GM21576 (cell line): ENCODE data around the gene SPOP.
"Not testable (repeated sequence)": the region's sequence is repeated elsewhere in the genome, so short reads cannot be mapped to it uniquely, and the experiment has no call there.

Experiments used
- ATAC-seq: cut with Tn5 transposase; IDR thresholded peaks from one replicate; pipeline ENCODE4 v1.9.1; 2021; ENCODE audit warnings: mild to moderate bottlenecking, moderate library complexity; ENCODE audit not compliant: unreplicated experiment

The SPOP gene

GRCh38 chr17:49696233-49696761 is 18.4 kb upstream of the SPOP start:
- ATAC-seq = no peak

GRCh38 chr17:49695698-49696232 is 17.9 kb upstream of the SPOP start:
- no peak for ATAC-seq

DNA sequence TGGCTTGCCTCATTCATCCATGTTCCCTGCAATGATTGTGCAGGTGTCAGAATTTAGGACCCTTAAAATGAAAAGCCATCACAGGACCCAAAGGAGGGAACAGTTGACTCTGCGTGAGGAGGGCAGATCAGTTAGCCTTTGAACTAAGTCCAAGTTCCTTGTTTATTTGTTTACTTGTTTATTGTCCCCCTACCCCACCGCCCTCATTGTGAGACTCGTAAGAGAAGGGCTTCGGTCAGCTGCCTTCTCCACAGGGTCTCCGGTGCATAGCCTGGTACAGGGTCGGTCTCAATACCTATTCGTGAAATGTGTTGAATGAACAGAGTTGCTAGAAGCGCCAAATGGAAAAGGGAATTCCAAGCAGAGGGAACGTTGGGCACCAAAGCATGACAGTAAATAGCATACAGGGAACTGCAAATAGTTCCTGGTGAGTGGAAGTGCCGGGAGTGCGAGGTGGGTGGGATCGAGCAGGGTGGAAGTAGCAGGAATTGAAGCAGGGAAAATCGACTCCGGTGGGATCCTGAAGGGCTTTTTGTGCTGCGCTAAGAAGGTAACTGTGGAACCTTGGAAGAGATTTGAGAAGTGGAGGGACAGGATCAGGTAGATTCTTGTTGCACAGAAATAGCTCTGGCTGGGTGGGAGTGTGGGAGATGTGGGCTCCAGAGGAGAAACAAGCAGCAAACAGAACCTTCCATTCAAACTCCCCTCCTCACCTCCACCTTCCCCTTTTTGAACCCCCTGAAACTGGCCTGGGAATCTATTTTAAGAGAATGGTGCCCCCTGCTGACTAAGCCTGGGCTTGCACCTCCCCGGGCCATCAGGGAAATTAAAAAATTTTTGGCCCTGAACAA is 17.2 kb upstream of the SPOP start:
- ATAC-seq = no peak

DNA sequence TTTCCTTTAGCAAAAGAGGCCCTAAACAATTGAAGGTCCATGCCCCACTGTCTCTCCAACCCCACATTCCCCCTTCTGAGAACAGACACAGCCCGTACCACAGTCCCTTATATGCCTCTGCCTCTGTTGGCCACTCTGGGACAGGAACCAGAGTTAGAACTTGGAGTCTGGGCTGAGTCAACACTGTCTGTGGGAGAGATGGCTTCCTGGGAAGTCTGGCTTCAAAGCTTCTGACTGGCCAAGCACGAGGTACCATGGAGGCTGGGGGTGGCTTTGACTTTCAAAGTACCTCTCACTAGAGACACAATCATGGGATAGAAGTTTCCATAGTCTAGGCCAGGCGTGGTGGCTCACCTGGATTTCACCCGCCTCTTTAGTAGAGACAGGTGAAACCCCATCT is 14.9 kb upstream of the SPOP start:
- no peak for ATAC-seq

DNA sequence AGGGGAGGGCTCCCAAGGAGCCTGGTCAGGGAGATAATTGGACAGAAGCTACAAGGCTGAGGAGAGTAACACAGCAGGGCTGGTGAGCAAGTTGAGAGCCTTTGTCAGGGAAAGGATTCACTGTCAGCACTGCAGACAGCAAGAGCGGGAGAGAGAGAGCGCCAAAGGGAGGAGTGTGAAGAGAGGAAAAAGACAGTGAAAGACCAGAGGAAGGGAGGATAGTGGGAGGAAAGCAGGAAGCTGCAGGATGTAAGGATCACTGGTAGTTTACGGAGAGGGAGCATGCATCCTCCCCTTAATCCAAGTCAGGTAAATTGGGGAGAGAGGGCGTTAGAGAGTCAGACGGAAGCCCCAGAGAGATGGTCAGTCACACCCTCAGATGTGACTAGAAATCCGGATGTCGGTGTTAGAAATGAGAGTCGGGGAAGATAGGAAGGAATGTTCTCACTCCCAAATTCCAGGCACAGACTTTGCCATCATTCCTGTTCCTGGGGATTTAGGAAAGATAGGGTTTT is 13.8 kb upstream of the SPOP start:
- no peak for ATAC-seq

DNA sequence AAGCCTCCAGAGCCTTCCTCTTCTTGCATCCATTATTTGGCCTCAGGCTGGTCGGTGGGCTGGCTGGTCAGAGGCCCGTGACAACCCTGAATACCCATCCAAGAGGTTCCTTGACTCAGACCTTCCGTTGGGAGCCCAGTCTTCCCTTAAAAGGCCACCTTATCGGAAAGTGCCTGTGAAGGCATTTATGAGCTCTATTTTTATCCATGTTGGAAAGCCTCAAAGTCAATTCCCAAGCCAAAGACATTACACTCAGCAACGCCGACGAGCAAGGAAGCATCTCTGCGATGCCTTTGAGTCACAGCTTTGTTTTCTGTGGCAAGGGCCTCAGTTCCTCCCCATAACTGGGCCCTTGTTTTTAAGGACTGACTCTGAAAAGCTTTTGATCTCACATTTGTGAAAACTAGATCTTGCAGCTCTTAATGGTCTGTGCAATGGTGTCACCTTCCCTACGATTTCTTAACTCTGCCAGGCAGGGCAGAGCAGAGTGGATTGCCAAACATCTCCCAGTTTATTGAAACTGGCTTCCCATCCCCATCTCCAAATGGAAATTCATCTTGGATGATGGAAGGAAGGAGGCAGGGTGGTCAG is 13.3 kb upstream of the SPOP start:
- no peak for ATAC-seq

- ATAC-seq = no peak
Measured at GRCh38 chr17:49690256-49690655, 12.4 kb upstream of the SPOP start.

DNA sequence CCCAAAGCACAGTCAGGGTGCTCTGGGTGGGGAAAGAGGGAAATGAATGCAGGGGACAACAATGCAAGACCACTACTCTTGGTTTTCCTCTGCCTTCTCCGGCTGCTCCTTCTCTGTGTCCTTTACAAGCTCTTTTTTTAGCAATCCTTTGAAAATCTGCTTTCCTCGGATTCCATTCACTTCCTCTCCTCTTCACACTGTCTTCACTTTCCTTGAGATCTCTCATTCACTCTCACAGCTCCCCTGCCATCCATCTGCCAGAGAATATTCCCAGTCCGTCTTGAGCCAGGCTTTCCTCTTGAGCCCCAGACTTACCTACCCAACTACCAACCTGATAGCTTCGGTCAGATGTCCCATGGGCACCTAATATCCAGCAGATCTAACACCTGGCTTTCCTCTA is 11.0 kb upstream of the SPOP start:
- no peak for ATAC-seq

- ATAC-seq = no peak
Measured at GRCh38 chr17:49687878-49688491, 10.1 kb upstream of the SPOP start.

DNA sequence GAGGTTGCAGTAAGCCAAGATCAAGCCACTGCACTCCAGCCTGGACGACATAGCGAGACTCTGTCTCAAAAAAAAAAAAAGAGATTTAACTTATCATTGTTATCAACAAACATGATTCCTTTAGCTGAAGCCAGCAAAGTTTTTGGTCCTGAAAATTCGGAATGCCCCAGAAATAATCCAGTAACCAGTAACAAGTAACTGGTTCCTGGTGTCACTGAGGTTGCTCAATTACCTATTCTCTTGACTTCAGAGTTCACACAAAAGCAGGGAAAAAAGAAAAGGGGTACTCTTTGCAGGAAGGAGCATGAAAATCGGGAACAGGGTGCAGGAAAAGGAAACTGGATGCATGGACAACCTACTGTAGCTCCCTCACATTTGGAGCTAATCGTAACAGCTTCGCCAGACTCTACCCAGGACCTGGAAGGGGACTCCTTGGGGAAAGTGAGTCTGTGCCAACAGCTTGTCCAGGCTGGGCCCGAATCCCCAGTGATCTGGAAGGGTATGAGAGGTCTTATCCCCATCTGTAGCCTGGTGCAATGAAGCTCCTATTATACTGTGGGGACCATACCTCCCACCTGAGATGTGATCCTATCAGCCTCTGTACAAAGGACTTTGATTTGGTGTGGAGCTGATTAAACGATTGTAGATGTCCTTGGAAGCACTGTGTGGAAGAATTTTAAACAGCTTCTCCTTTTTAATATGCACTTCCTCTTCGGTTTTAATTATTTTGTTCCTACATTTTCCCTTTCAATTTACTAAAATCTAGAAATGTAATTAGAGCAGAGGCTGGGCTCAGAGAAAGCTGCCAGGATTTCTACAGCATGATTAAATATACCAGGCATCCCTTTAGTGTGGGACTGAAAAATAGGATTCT is 3.4 kb upstream of the SPOP start:
- no peak for ATAC-seq

- no peak for ATAC-seq
Measured at GRCh38 chr17:49680314-49680713, 2.4 kb upstream of the SPOP start.

GRCh38 chr17:49677134-49677932 is 564 bp downstream of the SPOP start:
- ATAC-seq = peak; percentile 37

DNA sequence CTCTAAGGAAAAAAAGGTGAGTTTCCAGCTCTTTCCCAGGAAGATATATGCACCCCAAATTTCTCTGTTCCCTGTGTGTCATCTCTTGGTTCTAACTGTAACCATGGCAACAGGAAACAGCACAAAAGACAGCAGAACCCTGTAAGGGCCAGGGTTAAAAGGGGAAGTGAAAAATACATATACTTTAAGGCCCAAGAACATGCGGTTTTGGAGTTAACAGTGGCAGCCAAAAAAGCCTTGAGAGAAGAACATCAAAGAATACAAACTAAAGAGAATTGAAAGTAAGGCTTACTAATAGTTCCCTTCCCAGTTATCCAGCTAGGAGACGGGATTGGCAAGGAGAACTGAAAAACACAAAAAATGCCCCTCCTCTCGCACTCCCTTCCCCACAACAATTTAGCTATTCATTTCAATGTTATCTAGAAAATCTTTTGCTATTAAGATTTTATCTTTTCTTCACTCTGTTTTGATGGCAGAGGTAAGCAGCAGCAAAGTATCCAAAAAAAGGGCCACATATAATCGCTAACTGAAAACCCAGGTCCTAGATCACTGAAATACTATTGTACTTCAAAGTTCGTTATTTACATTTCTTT is 1.5 kb downstream of the SPOP start:
- peak; percentile 62 for ATAC-seq

- no peak for ATAC-seq
Measured at GRCh38 chr17:49674507-49674906, 3.4 kb downstream of the SPOP start.

DNA sequence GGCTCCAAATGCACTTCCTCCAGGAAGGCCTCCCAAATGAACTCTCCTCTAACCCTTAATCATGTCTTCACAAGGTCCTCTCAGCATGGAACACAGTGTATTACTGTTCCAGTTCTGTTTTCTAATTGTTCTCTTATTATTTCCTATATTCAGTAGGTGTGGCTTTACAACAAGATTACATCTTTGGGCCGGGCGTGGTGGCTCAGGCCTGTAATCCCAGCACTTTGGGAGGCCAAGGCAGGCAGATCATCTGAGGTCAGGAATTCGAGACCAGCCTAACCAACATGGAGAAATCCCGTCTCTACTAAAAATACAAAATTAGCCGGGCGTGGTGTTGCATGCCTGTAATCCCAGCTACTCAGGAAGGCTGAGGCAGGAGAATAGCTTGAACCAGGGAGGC is 4.2 kb downstream of the SPOP start:
- not testable (repeated sequence) for ATAC-seq

GRCh38 chr17:49670641-49671040 is 7.3 kb downstream of the SPOP start:
- no peak for ATAC-seq

- no peak for ATAC-seq
Measured at GRCh38 chr17:49670002-49670401, 7.9 kb downstream of the SPOP start.

- ATAC-seq = no peak
Measured at GRCh38 chr17:49667854-49668253, 10.0 kb downstream of the SPOP start.

GRCh38 chr17:49664706-49665211 is 13.1 kb downstream of the SPOP start:
- ATAC-seq = no peak
